PC-9 (cell line): Measurements from ENCODE around the gene DENND1A. TPM values are rescaled to one million over a fixed set of nuclear protein-coding genes. Genes with fewer than 3 reads are reported as not detected.

ENCODE experiments used
- BruUV-seq: library from RNA; stranded (reverse); fragments of 400-500 nt; replicated peaks from 2 replicates; lab custom pipeline; 2021; lab: Mats Ljungman, UMichigan
- CTCF ChIA-PET: fragments of 300-600 bp; sonication (Branson Sonifier 250); formaldehyde crosslinking; loops from one replicate; lab custom pipeline; 2022; ENCODE audit warnings: antibody characterized with exemption; lab: Charles Lee
- POLR2A ChIA-PET: fragments of 300-600 bp; sonication (Branson Sonifier 250); formaldehyde crosslinking; loops from one replicate; lab custom pipeline; 2022; ENCODE audit warnings: antibody characterized with exemption; ENCODE audit not compliant: unreplicated experiment; lab: Charles Lee
- DNase-seq, 2 experiments: peaks; one replicate each; pipeline versions ENCODE4 v3.0.0 to v3.0.0-alpha.2; 2015 to 2022; ENCODE audit warnings: mixed read lengths in 1 of 2
- H2AFZ ChIP-seq: fragments of 200-600 bp; sonication (generic); 2 replicates; pipeline ENCODE4 v1.8.1; 2017; ENCODE audit warnings: antibody characterized with exemption
- H3F3A ChIP-seq: fragments of 200-600 bp; sonication (generic); 2 replicates; pipeline ENCODE4 v1.8.1; 2017; ENCODE audit warnings: antibody characterized with exemption, mild to moderate bottlenecking, low read depth; ENCODE audit not compliant: insufficient read depth
- H3K27ac ChIP-seq: fragments of 200-600 bp; sonication (generic); 2 replicates; pipeline ENCODE4 v1.6.1; 2016; ENCODE audit warnings: mixed run types
- H3K27me3 ChIP-seq: fragments of 200-600 bp; sonication (generic); 2 replicates; pipeline ENCODE4 v1.6.1; 2016; ENCODE audit warnings: low read depth, mixed run types; ENCODE audit not compliant: insufficient read depth
- H3K36me3 ChIP-seq: fragments of 200-600 bp; sonication (generic); 2 replicates; pipeline ENCODE4 v1.6.1; 2016; ENCODE audit warnings: low read depth, mixed run types
- H3K4me1 ChIP-seq: fragments of 200-600 bp; sonication (generic); replicated peaks from 2 replicates; pipeline ENCODE4 v1.6.1; 2016; ENCODE audit warnings: mixed run types; ENCODE audit not compliant: insufficient read depth
- H3K4me2 ChIP-seq: fragments of 200-600 bp; sonication (generic); 2 replicates; pipeline ENCODE4 v1.6.1; 2017; ENCODE audit warnings: mixed run types
- H3K4me3 ChIP-seq: fragments of 200-600 bp; sonication (generic); 2 replicates; pipeline ENCODE4 v1.6.1; 2016; ENCODE audit warnings: mixed run types
- H3K79me2 ChIP-seq: fragments of 200-600 bp; sonication (generic); 2 replicates; pipeline ENCODE4 v1.6.1; 2017; ENCODE audit warnings: low read depth, mixed run types
- H3K9me2 ChIP-seq: fragments of 200-600 bp; sonication (generic); 2 replicates; pipeline ENCODE4 v1.8.1; 2017; ENCODE audit warnings: mild to moderate bottlenecking; ENCODE audit not compliant: insufficient read depth
- H3K9me3 ChIP-seq: fragments of 200-600 bp; sonication (generic); 2 replicates; pipeline ENCODE4 v1.8.1; 2016; ENCODE audit warnings: low read depth; ENCODE audit not compliant: insufficient read depth
- H4K20me1 ChIP-seq: fragments of 200-600 bp; sonication (generic); 2 replicates; pipeline ENCODE4 v1.8.1; 2017; ENCODE audit not compliant: insufficient read depth
- CTCF ChIP-seq: fragments of 200-600 bp; sonication (generic); conservative IDR thresholded peaks from 2 replicates; pipeline ENCODE4 v1.6.1; 2017; ENCODE audit warnings: mixed run types, antibody characterized with exemption, mild to moderate bottlenecking, moderate library complexity
- EZH2 ChIP-seq: fragments of 200-600 bp; sonication (generic); IDR thresholded peaks from 2 replicates; pipeline ENCODE4 v1.8.0; 2017; ENCODE audit warnings: antibody characterized with exemption, low read depth
- intact Hi-C: fragments of 100-400 bp; cut with micrococcal nuclease; formaldehyde crosslinking; loops from one replicate; pipeline ENCODE4 v1.10.0; 2022; ENCODE audit not compliant: unreplicated experiment
- total RNA-seq: library from RNA; stranded (reverse); gene quantifications from 2 replicates; pipeline ENCODE4 v1.2.3, GENCODE V29; 2021

Gene DENND1A
- total RNA-seq, 1 experiment from 2014 or later, result 37.7 TPM

- Histone ChIP-seq H3K4me3 (no peak overlapping the region), H3K4me1 (no peaks in the 10 kb centered on the region), H3K27ac (no peak overlapping the region), H3K9me3 (no peaks in the 10 kb centered on the region), H2AFZ (no peak overlapping the region), H3K79me2 (no peaks in the 10 kb centered on the region), H3K4me2 (no peak overlapping the region), H3F3A (peaks cover 4% of the 10 kb centered on the region; the same call in 1 of the 2 replicates), H4K20me1 (peaks cover 4% of the 10 kb centered on the region; the same call in 1 of the 2 replicates), H3K27me3 (peaks cover 19% of the 10 kb centered on the region), H3K9me2 (no peaks in the 10 kb centered on the region), H3K36me3 (no peaks in the 10 kb centered on the region)
- BruUV-seq, result no TSS peak
- CTCF ChIA-PET, result interaction anchor here (0.5 kb wide), 1 partner anchor 192 kb away, joined by 5 read pairs; no protein-coding TSS in a partner anchor
- peak in 1 of 2 experiments; percentile 25 for DNase-seq
- POLR2A ChIA-PET, result no interaction called here
- TF ChIP-seq CTCF (no peak), EZH2 (no peak)
- intact Hi-C loops, result no loop called here
Measured at GRCh38 chr9:123373946-123374345, 556.0 kb downstream of the DENND1A start.

GRCh38 chr9:123373447-123373923, 556.4 kb downstream of the DENND1A start:
- intact Hi-C loops, result no loop called here
- Histone ChIP-seq H3F3A (peaks cover 4% of the 10 kb centered on the region; the same call in 1 of the 2 replicates), H3K4me1 (no peaks in the 10 kb centered on the region), H3K27ac (no peak overlapping the region), H4K20me1 (peaks cover 4% of the 10 kb centered on the region; the same call in 1 of the 2 replicates), H3K4me2 (no peak overlapping the region), H3K27me3 (peaks cover 21% of the 10 kb centered on the region), H2AFZ (no peak overlapping the region), H3K9me3 (no peaks in the 10 kb centered on the region), H3K4me3 (no peak overlapping the region), H3K79me2 (no peaks in the 10 kb centered on the region), H3K36me3 (no peaks in the 10 kb centered on the region), H3K9me2 (no peaks in the 10 kb centered on the region)
- ChIA-PET CTCF (no interaction called here), POLR2A (no interaction called here)
- no TSS peak for BruUV-seq
- no peak for TF ChIP-seq CTCF
- no peak for TF ChIP-seq EZH2
- DNase-seq, result no peak

- Histone ChIP-seq H3K27me3 (peaks cover 26% of the 10 kb centered on the region), H3F3A (peaks cover 4% of the 10 kb centered on the region; the same call in 1 of the 2 replicates)
- intact Hi-C loops, result no loop called here
Measured at GRCh38 chr9:123372766-123373446, 557.0 kb downstream of the DENND1A start.

More at GRCh38 chr9:123372766-123373446, 557.0 kb downstream of the DENND1A start:
- Histone ChIP-seq H3K79me2 (no peaks in the 10 kb centered on the region), H3K4me1 (no peaks in the 10 kb centered on the region), H2AFZ (no peak overlapping the region), H4K20me1 (peaks cover 4% of the 10 kb centered on the region; the same call in 1 of the 2 replicates), H3K9me3 (no peaks in the 10 kb centered on the region), H3K36me3 (no peaks in the 10 kb centered on the region), H3K27ac (no peak overlapping the region), H3K4me3 (no peak overlapping the region), H3K4me2 (no peak overlapping the region), H3K9me2 (no peaks in the 10 kb centered on the region)
- ChIA-PET CTCF (no interaction called here), POLR2A (no interaction called here)
- no TSS peak for BruUV-seq
- DNase-seq, result no peak
- TF ChIP-seq EZH2 (no peak), CTCF (no peak)
